ENCODE measurements around the gene MRPS16. TPM values are rescaled to one million over a fixed set of nuclear protein-coding genes. Genes with fewer than 3 reads are reported as not detected.

The MRPS16 gene
- total and polyA plus RNA-seq, 9 of the 15 experiments (the other 6 are each of a cell fraction or from before 2014, with no cell fraction given), result 65.0 to 239 (median 146) TPM

DNA sequence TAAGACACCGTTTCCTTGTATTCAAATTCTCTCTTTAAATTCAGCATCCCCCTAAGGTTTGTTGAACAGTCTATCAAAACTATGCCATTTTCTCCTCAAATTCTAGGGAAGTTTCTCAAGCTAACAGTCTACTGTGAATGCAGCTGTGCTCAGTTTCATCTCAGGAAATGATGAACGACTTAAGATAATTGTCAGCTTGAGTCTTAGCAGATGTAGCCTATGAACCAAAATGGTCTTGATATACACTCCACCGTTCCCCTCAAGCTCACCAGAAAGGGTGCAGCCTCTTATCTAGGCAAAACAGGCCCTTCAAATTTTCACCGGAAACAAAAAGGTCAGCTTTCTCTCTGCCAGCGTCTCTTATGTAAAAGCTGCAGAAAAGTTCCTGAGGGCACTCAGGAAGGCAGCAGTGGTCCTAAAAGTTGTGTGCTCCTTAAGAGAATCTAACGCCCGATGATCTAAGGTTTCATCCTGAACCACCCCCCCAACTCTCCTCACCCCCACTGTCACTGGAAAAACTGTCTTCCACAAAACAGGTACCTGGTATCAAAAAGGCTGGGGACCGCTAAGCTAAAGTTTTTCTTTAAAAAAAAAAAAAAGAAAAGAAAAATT lies 7.5 kb downstream of the MRPS16 start (continued):
- TF ChIP-seq NEUROD1 (IDR thresholded peaks at IDR 0.05; ENCODE audit: borderline replicate concordance, low read depth, low read length, partially characterized antibody) (peak; percentile 67), NBN (IDR thresholded peaks at IDR 0.05; ENCODE audit: low read depth) (peak; percentile 95), MEF2A (IDR thresholded peaks at IDR 0.05; ENCODE audit: control insufficient read depth, low read depth, low read length) (peak; percentile 59), TEAD2 (tag; IDR thresholded peaks at IDR 0.05) (no peak), RFX1 (IDR thresholded peaks at IDR 0.05) (no peak), ZNF584 (CRISPR knock-in tag; IDR thresholded peaks at IDR 0.05; ENCODE audit: low read depth) (0 out of 2 replicates have a peak, but pooled peaks have one; percentile 58), FOS (IDR thresholded peaks at IDR 0.05; ENCODE audit: extremely low read depth, insufficient read length) (no peak), TBP (optimal IDR thresholded peaks at IDR 0.05; ENCODE audit: low read depth, low read length) (peak; percentile 75), CHAMP1 (IDR thresholded peaks at IDR 0.05) (peak; percentile 63; the same call in 1 of the 2 replicates), SMARCA4 (IDR thresholded peaks at IDR 0.05) (peak; percentile 92), POLR2B (IDR thresholded peaks at IDR 0.05; ENCODE audit: low read depth, partially characterized antibody) (peak; percentile 38), CEBPZ (IDR thresholded peaks at IDR 0.05; ENCODE audit: borderline replicate concordance, low read depth, low read length) (no peak), POU5F1 (IDR thresholded peaks at IDR 0.05; ENCODE audit: borderline replicate concordance, low read depth, low read length, partially characterized antibody) (no peak), NCOA1 (IDR thresholded peaks at IDR 0.05; ENCODE audit: low read depth) (peak; percentile 75; the same call in 1 of the 2 replicates), ZKSCAN1 (IDR thresholded peaks at IDR 0.05; ENCODE audit: low read depth, low read length) (peak; percentile 33; the same call in 1 of the 2 replicates), ARID2 (IDR thresholded peaks at IDR 0.05) (no peak), SMAD1 (IDR thresholded peaks at IDR 0.05; ENCODE audit: low read depth, low read length, partially characterized antibody) (no peak), GTF2E2 (tag; IDR thresholded peaks at IDR 0.05) (no peak), NFYB (IDR thresholded peaks at IDR 0.05; ENCODE audit: extremely low read depth, insufficient read length) (no peak)
- TF ChIP-seq, protein P1, sequence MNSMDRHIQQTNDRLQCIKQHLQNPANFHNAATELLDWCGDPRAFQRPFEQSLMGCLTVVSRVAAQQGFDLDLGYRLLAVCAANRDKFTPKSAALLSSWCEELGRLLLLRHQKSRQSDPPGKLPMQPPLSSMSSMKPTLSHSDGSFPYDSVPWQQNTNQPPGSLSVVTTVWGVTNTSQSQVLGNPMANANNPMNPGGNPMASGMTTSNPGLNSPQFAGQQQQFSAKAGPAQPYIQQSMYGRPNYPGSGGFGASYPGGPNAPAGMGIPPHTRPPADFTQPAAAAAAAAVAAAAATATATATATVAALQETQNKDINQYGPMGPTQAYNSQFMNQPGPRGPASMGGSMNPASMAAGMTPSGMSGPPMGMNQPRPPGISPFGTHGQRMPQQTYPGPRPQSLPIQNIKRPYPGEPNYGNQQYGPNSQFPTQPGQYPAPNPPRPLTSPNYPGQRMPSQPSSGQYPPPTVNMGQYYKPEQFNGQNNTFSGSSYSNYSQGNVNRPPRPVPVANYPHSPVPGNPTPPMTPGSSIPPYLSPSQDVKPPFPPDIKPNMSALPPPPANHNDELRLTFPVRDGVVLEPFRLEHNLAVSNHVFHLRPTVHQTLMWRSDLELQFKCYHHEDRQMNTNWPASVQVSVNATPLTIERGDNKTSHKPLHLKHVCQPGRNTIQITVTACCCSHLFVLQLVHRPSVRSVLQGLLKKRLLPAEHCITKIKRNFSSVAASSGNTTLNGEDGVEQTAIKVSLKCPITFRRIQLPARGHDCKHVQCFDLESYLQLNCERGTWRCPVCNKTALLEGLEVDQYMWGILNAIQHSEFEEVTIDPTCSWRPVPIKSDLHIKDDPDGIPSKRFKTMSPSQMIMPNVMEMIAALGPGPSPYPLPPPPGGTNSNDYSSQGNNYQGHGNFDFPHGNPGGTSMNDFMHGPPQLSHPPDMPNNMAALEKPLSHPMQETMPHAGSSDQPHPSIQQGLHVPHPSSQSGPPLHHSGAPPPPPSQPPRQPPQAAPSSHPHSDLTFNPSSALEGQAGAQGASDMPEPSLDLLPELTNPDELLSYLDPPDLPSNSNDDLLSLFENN (IDR thresholded peaks at IDR 0.05; ENCODE audit: low read depth in 2 of 2, low read length in 2 of 2), result 0 out of 4 replicates have a peak, but pooled peaks of 1 of the 2 experiments have one; percentile 55
